SK-N-SH (cell line): ENCODE results near the gene SFRP5.

Experiments used
- CTCF ChIP-seq: fragments of 200-600 bp; sonication (generic); IDR thresholded peaks from 2 replicates; pipeline ENCODE4 v1.6.1; 2017; ENCODE audit warnings: antibody characterized with exemption, mild to moderate bottlenecking, moderate library complexity
- FOXJ3 ChIP-seq: sonication (generic); formaldehyde crosslinking; IDR thresholded peaks from 2 replicates; pipeline ENCODE4 v1.5.1; 2020; ENCODE audit warnings: mild to moderate bottlenecking, missing genetic modification reagents
- GABPA ChIP-seq: IDR thresholded peaks from 2 replicates; pipeline ENCODE4 v1.4.0; 2012; ENCODE audit warnings: low read depth, mild to moderate bottlenecking
- POLR2AphosphoS5 ChIP-seq: IDR thresholded peaks from 2 replicates; pipeline ENCODE4 v1.6.1; 2012; ENCODE audit warnings: low read depth, low read length
- RCOR1 ChIP-seq: fragments of 150-350 bp; IDR thresholded peaks from 2 replicates; pipeline ENCODE4 v1.6.1; 2017; ENCODE audit warnings: antibody characterized with exemption, low read length
- REST ChIP-seq: IDR thresholded peaks from 2 replicates; pipeline ENCODE4 v1.6.1; 2012; ENCODE audit warnings: mild to moderate bottlenecking, low read depth, low read length, moderate library complexity
- RXRA ChIP-seq: IDR thresholded peaks from 2 replicates; pipeline ENCODE4 v1.4.0; 2012; ENCODE audit warnings: low read depth, mild to moderate bottlenecking, borderline replicate concordance
- ZBTB33 ChIP-seq: IDR thresholded peaks from 2 replicates; pipeline ENCODE4 v1.4.0; 2012; ENCODE audit warnings: low read depth, borderline replicate concordance

GRCh38 chr10:97814996-97815395 lies 43.2 kb upstream of the SFRP5 start:
- TF ChIP-seq CTCF (no peak), RXRA (no peak), FOXJ3 (CRISPR knock-in tag) (no peak), RCOR1 (no peak), POLR2AphosphoS5 (no peak), GABPA (no peak), ZBTB33 (no peak), REST (no peak)
